Breast epithelium (tissue), 4 donors: ENCODE data around the gene MICAL3. TPM values are rescaled to one million over a fixed set of nuclear protein-coding genes. Genes with fewer than 3 reads are reported as not detected.
"Not testable (repeated sequence)": the region's sequence is repeated elsewhere in the genome, so short reads cannot be mapped to it uniquely, and the experiment has no call there.

Source experiments
- DNase-seq, 2 donors: peaks; one replicate each; pipeline ENCODE4 v3.0.0-alpha.2; 2019; ENCODE audit warnings: low spot score in 2 of 2
- H3K27ac ChIP-seq, 2 donors: fragments of 200-600 bp; sonication (generic) in 1 of 2; one replicate each; pipeline ENCODE4 v1.5.1; 2016 to 2019; ENCODE audit warnings: mild to moderate bottlenecking in 1 of 2
- H3K27me3 ChIP-seq, 2 donors: fragments of 200-600 bp; sonication (generic) in 1 of 2; one replicate each; pipeline versions ENCODE4 v1.5.1 to v1.6.0; 2017 to 2019; ENCODE audit warnings: control low read depth in 1 of 2, mild to moderate bottlenecking in 1 of 2
- H3K36me3 ChIP-seq: fragments of 200-600 bp; one replicate; pipeline ENCODE4 v1.5.1; 2019
- H3K4me1 ChIP-seq, 2 donors: fragments of 200-600 bp; sonication (generic); one replicate each; pipeline ENCODE4 v1.5.1; 2016 to 2019; ENCODE audit warnings: control low read depth in 1 of 2
- H3K4me3 ChIP-seq, 3 donors: fragments of 200-600 bp; sonication (generic); 1 replicate in 2 of 3; 2 replicates in 1 of 3; pipeline ENCODE4 v1.5.1; 2016 to 2019; ENCODE audit warnings: mild to moderate bottlenecking in 3 of 3, moderate library complexity in 2 of 3
- H3K9me3 ChIP-seq, 2 donors: fragments of 200-600 bp; sonication (generic) in 1 of 2; one replicate each; pipeline ENCODE4 v1.5.1; 2016 to 2019; ENCODE audit warnings: control low read depth in 1 of 2
- POLR2A ChIP-seq: fragments of 450-650 bp; IDR thresholded peaks from one replicate; pipeline ENCODE4 v1.6.1; 2016; ENCODE audit warnings: antibody characterized with exemption, mild to moderate bottlenecking, moderate library complexity
- POLR2AphosphoS5 ChIP-seq, 3 donors: sonication (generic); formaldehyde crosslinking; IDR thresholded peaks; one replicate each; pipeline ENCODE4 v1.6.1; 2017; ENCODE audit warnings: antibody characterized with exemption in 3 of 3
- intact Hi-C: fragments of 100-400 bp; cut with DNase I; formaldehyde crosslinking; loops from one replicate; pipeline ENCODE4 v1.15.1; 2023; ENCODE audit warnings: low total_unique reads
- total RNA-seq, 3 donors: library from RNA; depleted of rRNA; stranded (reverse); fragments of >200 nt; gene quantifications; one replicate each; pipeline ENCODE4 v1.1.0, GENCODE V29; 2016
- TF ChIP-seq, protein P1 (sequence below), 3 donors: fragments of 450-650 bp; IDR thresholded peaks; one replicate each; pipeline ENCODE4 v1.5.1; 2016 to 2017; ENCODE audit warnings: antibody characterized with exemption in 3 of 3, mild to moderate bottlenecking in 3 of 3, moderate library complexity in 3 of 3

The MICAL3 gene
- total RNA-seq, 3 donors from 2014 or later: 19.5 to 42.3 (median 34.8) TPM

DNA sequence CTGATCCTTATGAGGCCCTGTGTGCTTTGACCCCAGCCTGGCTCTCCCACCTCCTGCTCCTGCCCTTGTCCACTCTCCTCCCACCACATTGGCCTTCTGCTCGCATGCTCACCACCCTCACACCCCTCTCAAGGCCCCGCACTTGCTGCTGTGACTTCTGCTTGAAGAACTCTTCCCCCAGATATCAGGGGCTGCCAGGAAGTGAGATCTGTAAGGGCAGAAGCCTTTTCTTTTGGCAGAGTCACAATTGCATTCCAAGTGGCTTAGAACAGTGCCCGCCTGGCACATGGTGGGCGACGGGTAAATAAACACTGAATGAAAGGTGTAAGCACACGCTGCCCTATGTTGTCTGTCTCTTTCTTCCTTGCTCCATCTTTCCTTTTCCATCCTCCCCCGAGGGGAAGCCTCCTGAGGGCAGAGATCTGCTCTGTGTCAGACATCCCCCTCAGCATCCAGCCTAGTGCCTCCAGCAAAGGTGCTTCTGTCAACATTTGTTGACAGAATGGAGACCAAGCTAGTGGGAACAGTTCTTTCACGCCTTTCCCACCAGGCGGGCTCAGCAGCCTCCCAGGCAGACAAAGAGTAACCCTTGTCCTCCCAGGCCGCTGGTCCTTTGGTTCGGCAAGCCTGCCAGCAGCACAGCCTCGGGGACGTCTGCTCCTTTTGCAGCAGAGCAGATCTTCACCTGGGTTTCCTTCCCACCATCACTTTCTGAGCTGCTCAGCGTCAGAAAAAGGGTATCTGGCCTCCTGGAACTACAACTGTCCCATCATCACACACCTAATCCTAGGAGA is 43.4 kb upstream of the MICAL3 start:
- no peaks in the 10 kb centered on the region for H3K27me3 ChIP-seq
- no peak for TF ChIP-seq POLR2A
- TF ChIP-seq, protein P1, sequence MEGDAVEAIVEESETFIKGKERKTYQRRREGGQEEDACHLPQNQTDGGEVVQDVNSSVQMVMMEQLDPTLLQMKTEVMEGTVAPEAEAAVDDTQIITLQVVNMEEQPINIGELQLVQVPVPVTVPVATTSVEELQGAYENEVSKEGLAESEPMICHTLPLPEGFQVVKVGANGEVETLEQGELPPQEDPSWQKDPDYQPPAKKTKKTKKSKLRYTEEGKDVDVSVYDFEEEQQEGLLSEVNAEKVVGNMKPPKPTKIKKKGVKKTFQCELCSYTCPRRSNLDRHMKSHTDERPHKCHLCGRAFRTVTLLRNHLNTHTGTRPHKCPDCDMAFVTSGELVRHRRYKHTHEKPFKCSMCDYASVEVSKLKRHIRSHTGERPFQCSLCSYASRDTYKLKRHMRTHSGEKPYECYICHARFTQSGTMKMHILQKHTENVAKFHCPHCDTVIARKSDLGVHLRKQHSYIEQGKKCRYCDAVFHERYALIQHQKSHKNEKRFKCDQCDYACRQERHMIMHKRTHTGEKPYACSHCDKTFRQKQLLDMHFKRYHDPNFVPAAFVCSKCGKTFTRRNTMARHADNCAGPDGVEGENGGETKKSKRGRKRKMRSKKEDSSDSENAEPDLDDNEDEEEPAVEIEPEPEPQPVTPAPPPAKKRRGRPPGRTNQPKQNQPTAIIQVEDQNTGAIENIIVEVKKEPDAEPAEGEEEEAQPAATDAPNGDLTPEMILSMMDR (IDR thresholded peaks at IDR 0.05): no peak
- no peak for TF ChIP-seq POLR2AphosphoS5 (IDR thresholded peaks at IDR 0.05)
- peak; percentile 22 to 56 for DNase-seq
- H3K36me3 ChIP-seq: no peaks in the 10 kb centered on the region
- H3K4me1 ChIP-seq: peaks cover 0 to 3% of the 10 kb centered on the region in 2 donors
- no peaks in the 10 kb centered on the region for H3K9me3 ChIP-seq
- H3K4me3 ChIP-seq: peak overlapping the region in 1 of 3 donors; percentile 41
- H3K27ac ChIP-seq: peak overlapping the region; percentile 81 to 94
- intact Hi-C loops: no loop called here

DNA sequence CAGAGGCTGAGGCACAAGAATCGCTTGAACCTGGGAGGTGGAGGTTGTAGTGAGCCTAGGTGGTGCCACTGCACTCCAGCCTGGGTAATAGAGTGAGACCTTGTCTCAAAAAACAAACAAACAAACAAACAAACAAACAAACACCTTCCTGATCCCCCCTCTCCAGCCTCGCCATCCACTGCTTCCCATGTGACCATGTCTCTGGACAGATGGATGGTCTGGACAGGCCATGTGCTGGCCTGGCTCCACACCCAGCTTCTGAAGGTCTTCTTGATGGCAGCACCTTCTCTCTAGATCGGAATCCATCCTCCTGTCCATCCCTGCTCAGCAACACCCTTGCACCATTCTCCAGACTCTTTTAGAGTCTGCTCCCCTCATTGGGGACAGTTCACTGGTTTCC is 42.8 kb upstream of the MICAL3 start:
- intact Hi-C loops: no loop called here
- no peaks in the 10 kb centered on the region for H3K36me3 ChIP-seq

DNA sequence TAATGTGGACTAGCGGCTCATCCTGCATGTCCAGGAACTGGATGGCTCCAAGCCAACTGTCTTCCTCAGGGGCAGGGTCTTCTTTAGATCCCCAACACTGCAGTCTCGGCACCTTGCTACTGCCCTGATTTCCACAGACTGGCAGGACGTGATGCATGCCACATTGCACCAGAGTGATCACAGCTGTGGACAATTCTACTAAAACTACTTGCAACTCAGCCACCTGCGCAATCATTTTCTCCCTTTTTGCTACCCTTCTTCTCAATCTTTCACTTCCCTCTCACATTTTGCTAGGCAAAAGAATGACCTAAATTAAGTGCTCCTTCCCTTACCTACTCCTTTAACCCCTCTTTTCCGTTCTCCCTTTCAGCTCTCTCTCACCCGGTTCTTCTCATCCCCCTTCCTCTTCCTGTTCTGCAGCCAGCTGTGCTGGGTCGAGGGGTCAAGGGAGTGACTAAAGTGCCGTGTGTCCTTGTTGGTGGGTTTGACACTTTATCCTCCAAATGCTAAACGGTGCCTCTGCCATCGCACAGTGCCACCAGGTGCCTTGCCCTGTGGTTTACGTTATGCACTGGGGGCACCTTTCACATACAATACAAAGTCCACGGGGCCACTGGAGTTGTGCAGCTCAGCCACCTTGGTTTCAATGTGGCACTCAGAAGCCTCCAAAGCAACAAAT is 42.0 kb upstream of the MICAL3 start:
- no peak for TF ChIP-seq POLR2AphosphoS5 (IDR thresholded peaks at IDR 0.05)
- TF ChIP-seq POLR2A: no peak
- TF ChIP-seq, protein P1 (IDR thresholded peaks at IDR 0.05): no peak
- intact Hi-C loops: no loop called here
- no peak for DNase-seq
- no peaks in the 10 kb centered on the region for H3K27me3 ChIP-seq
- H3K36me3 ChIP-seq: no peaks in the 10 kb centered on the region
- H3K4me1 ChIP-seq: peaks cover 0 to 2% of the 10 kb centered on the region in 2 donors
- peak overlapping the region in 1 of 2 donors; percentile 81 for H3K27ac ChIP-seq
- H3K9me3 ChIP-seq: no peaks in the 10 kb centered on the region
- no peak overlapping the region for H3K4me3 ChIP-seq

More for the DNA sequence above, 42.8 kb upstream of the MICAL3 start:
- peak overlapping the region; percentile 81 to 94 for H3K27ac ChIP-seq
- no peaks in the 10 kb centered on the region for H3K27me3 ChIP-seq
- H3K4me1 ChIP-seq: peaks cover 0 to 3% of the 10 kb centered on the region in 2 donors
- H3K9me3 ChIP-seq: no peaks in the 10 kb centered on the region
- H3K4me3 ChIP-seq: no peak overlapping the region
- TF ChIP-seq POLR2A: no peak
- TF ChIP-seq, protein P1 (IDR thresholded peaks at IDR 0.05): no peak
- no peak for TF ChIP-seq POLR2AphosphoS5 (IDR thresholded peaks at IDR 0.05)
- DNase-seq: no peak

DNA sequence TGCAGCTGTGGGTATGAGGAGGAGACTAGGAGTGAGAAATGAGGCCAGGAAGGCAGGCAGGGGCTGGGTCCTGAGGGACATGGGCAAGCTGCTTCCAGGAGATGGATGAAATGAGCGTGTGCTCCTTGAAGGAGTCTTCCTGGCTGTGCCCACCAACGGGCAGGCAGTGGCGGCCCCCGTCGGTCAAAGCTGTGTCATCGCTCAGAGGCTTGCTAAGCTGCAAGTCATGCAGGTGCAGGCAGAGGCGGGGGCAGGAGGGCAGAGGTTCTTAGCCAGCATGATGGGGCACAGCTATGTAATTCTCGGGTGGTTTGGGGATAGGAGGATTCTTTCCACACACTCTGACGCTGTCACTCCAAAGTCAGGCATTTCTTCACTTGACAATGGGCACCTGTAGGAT is 40.9 kb upstream of the MICAL3 start:
- H3K9me3 ChIP-seq: no peaks in the 10 kb centered on the region
- H3K27me3 ChIP-seq: no peaks in the 10 kb centered on the region
- no peak overlapping the region for H3K4me3 ChIP-seq
- no peaks in the 10 kb centered on the region for H3K4me1 ChIP-seq
- H3K27ac ChIP-seq: no peak overlapping the region
- DNase-seq: no peak
- H3K36me3 ChIP-seq: no peaks in the 10 kb centered on the region
- TF ChIP-seq POLR2A: no peak
- TF ChIP-seq, protein P1 (IDR thresholded peaks at IDR 0.05): no peak
- no peak for TF ChIP-seq POLR2AphosphoS5 (IDR thresholded peaks at IDR 0.05)
- intact Hi-C loops: no loop called here

DNA sequence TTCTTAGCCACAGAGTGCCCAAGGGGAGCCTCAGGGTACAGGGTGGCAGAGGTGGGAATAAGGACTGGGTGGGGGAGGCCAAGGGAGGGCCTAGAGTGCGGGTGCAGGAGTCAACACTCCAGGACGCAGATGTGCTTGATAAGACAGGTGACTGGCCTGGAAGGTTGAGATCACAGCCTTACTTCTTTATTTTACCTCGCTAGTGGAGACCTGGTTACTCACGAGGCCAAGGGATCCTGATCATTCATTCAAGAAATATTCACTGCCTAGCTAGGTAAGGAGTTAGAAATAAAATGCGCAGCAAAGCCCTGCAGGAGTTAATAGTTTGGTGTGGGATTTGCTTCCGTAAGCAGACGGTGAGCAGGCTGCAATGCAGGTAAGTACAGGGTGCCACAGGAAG is 40.3 kb upstream of the MICAL3 start:
- Histone ChIP-seq H3K4me3 (no peak overlapping the region), H3K36me3 (no peaks in the 10 kb centered on the region), H3K27me3 (no peaks in the 10 kb centered on the region), H3K27ac (no peak overlapping the region), H3K4me1 (no peaks in the 10 kb centered on the region), H3K9me3 (no peaks in the 10 kb centered on the region)
- DNase-seq: no peak
- intact Hi-C loops: no loop called here
- no peak for TF ChIP-seq POLR2AphosphoS5 (IDR thresholded peaks at IDR 0.05)
- TF ChIP-seq, protein P1 (IDR thresholded peaks at IDR 0.05): no peak
- TF ChIP-seq POLR2A: no peak

DNA sequence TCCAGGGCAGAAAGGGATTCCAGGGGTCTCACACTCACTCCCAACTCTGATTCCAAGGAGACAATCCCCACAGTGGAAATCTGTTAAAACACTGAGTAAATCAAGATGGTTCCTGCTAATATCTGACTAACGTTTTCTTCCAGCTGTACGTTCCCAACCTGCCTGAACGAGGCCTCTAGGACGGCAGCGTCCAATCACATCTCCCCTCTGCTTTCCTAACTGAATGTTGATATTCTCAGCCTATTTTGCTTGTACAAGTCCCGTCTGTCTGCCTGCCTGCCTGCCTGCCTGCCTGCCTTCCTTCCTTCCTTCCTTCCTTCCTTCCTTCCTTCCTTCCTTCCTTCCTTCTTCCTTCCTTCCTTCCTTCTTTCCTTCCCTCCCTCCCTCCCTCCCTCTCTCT is 39.4 kb upstream of the MICAL3 start:
- H3K4me1 ChIP-seq: not testable (repeated sequence)

More for the DNA sequence above, 39.4 kb upstream of the MICAL3 start:
- H3K36me3 ChIP-seq, H3K27me3 ChIP-seq, H3K9me3 ChIP-seq, H3K4me3 ChIP-seq, DNase-seq, intact Hi-C loops: not testable (repeated sequence)
- peak overlapping the region; percentile 74 to 76 for H3K27ac ChIP-seq
